C1 segment of cervical spinal cord (tissue), 14 donors: ENCODE data around the gene ZNFX1.
"Not testable (repeated sequence)": the region's sequence is repeated elsewhere in the genome, so short reads cannot be mapped to it uniquely, and the experiment has no call there.

ENCODE experiments used
- DNase-seq, 14 donors: peaks; one replicate each; lab custom pipeline; 2025; lab: John Stamatoyannopoulos, UW

Gene ZNFX1

DNA sequence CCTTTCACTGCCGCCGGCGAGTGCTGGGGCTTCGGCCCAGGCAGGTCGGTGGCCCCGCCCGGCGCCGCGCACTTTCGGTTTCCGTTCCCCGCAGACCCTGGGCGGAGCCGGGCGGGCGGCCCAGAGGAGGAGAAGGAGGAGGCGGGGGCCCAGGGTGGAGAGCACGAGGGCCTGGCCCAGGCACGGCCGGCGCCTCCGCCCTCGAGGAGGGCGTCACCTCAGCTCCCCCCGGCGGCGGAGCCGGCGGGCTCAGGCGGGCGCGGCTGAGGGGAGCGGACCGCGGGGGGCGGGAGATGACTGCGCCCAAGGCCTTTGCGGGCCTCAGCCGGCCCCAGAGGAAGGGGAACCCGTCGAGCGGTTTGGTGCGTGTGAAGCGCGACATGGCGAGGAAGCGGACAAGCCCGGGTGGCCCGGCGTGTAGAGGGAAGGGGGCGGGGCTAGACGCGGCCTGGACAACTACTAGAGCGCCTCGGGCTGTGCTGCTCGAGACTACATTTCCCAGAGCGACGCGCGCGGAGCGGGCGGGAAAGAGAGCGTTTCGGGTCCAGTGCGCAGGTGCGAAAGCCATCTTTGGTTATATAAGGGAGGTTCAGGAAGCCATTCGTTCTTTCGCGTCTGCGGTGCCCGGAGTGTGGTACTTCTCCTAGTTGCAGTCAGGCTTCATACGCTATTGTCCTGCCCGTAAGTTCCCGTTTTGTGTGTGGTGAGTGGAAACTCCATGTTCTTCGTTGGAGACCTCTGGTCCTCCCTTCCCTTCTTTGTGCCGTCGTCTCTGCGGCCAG is at the start of gene ZNFX1:
Gene ZNFX1, minus strand, starts transcription at position 22 of the 782 bp plus-strand sequence. CDS start 2,218 bp downstream, outside the sequence.
- DNase-seq: peak; percentile 79 to 99 (median 98)

DNA sequence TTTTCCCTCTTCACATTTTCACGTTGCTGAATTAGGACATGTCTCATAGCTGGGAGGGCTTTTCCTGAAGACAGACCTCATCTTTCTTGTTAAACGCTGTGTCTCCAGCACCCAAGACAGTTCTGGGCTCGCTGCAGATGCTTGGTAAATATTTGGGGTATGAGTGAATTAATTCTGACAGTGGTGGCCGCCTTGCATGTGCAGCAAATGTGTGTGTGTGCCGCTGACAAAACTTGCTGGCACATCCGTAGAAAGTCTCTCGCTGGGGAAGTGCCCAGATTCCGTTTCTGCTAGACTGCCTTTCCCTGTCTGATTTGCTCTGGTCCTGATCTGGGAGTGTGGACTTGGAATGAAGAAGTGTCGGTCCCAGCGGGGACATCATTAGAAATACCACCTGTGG is 48.2 kb upstream of the ZNFX1 start:
- DNase-seq: no peak

GRCh38 chr20:49324306-49324705 is 46.4 kb upstream of the ZNFX1 start:
- DNase-seq: no peak

GRCh38 chr20:49323622-49324238 is 45.9 kb upstream of the ZNFX1 start:
- peak in 1 of 14 donors; percentile 15 for DNase-seq

DNA sequence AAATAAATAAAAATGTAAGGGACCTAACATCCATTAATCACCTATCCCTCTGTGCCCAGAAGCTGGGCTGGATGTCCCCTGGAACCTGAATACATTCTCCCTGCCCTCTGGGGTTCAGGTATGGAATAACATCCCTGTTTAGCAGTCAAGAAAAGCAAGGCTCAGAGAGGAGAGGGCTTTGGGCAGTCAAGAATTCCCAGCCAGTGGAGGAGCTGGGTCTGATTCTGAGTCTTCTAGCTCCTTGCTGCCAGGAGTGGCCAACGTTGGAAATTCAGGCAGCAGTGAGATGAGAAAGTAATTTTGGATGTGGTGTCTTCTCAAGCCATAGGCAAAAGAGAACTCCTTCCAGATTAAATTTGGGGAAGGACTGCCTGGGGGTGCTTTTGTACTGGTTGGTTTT is 42.6 kb upstream of the ZNFX1 start:
- no peak for DNase-seq

GRCh38 chr20:49319208-49319809 is 41.5 kb upstream of the ZNFX1 start:
- no peak for DNase-seq

DNA sequence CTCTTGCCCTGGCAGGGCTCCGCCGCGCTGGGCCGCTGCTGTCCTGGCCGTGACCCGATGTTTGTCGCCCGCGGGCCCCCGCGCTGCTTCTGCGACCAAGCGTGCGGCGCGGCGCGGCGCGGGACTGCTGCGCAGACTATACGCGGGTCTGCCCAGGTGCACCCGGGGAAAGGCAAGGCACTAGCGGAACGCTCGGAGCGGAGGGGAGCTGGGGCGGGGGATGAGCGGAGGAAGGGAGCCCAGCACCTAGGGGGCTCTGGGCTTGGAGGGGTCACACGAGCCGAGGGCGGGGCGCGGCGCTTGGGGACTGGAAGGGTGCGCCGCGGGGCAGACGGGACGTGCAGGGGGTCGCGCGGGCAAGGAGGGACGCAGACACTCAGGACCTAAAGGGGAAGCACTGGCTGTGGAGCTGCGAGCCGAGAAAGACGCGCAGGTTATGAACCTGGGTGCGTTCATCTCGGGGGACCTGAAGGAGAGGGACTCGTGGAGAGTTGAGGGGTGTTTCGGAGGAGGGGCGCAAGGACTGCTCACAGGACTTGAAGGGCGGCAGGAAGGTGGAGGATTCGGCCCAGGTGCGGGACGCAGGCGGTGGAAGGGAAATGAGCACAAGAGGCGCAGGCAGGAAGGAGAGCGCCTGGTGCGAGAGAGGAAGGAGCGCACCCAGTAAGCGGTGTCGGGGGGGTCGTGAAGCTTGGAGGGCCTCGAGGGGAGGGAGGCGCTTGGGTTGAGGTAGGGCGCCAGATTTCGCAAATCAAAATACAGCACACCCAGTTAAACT is 40.8 kb upstream of the ZNFX1 start:
- no peak for DNase-seq

- no peak for DNase-seq
These were observed 40.2 kb upstream of the ZNFX1 start for GRCh38 chr20:49318091-49318429.

DNA sequence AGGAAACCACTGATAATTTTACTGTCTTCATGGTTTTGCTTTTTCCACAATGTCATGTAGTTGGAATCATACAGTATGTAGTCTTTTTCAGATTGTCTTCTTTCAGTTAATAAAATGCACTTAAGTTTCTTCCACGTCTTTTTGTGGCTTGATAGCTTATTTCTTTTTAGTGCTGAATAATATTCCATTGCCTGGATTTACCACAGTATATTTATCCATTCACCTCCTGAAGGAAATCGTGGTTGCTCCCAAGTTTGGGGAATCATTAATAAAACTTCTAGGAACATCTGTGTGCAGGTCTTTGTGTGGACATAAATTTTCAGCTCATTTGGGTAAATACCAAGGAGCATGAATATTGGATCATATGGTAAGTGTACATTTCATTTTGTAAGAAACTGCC is 38.8 kb upstream of the ZNFX1 start:
- no peak for DNase-seq

GRCh38 chr20:49315580-49315979 is 37.7 kb upstream of the ZNFX1 start:
- no peak for DNase-seq

- DNase-seq: not testable (repeated sequence)
These were observed 36.2 kb upstream of the ZNFX1 start for GRCh38 chr20:49314052-49314451.

- peak in 7 of 14 donors; percentile 28 to 63 (median 40) for DNase-seq
These were observed 35.4 kb upstream of the ZNFX1 start for GRCh38 chr20:49313283-49313682.

DNA sequence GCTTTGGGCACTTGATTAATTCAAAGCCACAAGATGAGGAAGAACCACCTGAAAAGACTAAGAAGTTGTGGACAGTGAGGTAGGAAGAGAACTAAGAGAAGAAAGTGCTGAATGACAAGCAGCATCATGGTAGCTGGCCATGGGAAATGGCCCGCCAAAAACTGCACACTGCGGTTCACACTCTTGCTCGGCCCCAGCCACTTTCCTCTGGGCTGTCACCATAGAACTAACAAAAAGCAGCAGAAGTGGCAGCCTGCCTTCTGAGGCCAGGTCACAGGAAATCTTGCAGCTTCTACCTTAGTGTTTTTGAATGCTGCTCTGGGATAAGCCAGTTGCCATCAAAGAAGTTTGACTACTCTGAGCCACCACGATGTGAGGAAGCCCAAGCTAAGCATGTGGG is 34.8 kb upstream of the ZNFX1 start:
- DNase-seq: no peak

DNA sequence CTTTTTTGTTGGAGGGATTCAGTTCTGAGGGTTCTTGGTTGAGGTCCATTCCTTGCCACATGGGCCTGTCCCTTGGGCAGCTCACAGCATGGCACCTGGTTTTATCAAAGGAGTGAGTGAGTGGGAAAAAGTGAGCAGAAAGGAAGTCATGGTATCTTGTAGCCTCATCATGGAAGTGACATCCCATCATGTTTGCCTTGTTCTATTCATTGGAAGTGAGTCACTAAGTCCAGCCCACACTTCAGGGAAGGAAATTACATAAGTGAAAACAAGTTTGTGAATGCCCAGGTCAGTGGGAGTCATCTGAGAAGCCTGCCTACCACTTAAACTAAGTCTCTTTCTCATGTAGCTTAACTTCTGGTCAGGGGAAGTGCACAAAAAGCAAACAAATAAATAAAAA is 32.8 kb upstream of the ZNFX1 start:
- no peak for DNase-seq

DNA sequence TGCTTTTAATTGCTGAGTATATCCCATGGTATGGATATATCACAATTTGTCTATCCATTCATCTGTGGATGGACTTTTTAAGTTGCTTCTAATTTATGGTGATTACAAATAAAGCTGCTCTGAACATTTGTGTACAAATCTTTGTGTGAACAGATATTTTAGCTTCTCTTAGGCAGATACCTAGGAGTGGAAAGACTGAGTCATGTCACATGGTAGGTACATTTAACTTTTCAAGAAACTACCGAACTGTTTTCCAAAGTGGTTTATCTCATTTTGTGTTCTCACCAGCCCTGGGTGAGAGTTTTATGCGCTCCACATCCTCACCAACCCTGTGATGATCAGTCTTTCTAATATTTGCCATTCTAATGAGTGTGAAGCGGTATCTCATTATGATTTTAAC is 31.0 kb upstream of the ZNFX1 start:
- no peak for DNase-seq

DNA sequence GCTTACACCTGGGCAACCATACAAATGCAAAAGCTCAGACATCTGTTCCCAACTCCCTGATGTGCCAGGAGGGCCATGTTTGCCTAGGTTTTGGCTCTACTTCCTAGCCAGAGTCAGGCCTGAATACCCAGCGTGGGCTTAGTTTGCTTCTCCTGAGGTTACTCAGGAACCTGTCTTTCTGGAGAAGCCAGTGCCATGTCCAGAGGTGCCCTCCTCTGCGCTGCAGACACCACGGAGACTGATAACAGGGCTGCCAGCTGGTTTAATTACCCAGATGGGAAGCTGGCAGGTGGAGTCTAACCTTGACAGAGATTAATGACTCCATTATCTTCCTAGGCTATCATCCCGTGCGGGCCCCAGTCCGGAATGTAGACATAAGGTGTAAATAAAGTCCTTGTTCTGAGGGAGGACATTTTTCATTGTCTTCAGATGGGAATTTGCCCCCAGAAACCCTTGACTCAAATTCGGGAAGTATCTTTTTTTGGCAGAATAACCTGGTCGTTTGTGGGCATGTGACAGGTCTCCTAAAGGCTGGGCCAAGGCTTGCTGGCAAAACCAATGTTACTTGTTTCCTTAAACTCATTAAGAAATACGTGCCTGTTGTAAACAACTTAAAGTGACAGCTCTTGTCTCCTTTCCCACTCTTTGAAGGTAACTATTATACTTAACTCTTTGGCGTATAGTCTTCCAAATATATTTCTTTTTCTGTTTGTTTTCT is 29.2 kb upstream of the ZNFX1 start:
- no peak for DNase-seq

- DNase-seq: no peak
These were observed 25.3 kb upstream of the ZNFX1 start for GRCh38 chr20:49303065-49303552.

DNA sequence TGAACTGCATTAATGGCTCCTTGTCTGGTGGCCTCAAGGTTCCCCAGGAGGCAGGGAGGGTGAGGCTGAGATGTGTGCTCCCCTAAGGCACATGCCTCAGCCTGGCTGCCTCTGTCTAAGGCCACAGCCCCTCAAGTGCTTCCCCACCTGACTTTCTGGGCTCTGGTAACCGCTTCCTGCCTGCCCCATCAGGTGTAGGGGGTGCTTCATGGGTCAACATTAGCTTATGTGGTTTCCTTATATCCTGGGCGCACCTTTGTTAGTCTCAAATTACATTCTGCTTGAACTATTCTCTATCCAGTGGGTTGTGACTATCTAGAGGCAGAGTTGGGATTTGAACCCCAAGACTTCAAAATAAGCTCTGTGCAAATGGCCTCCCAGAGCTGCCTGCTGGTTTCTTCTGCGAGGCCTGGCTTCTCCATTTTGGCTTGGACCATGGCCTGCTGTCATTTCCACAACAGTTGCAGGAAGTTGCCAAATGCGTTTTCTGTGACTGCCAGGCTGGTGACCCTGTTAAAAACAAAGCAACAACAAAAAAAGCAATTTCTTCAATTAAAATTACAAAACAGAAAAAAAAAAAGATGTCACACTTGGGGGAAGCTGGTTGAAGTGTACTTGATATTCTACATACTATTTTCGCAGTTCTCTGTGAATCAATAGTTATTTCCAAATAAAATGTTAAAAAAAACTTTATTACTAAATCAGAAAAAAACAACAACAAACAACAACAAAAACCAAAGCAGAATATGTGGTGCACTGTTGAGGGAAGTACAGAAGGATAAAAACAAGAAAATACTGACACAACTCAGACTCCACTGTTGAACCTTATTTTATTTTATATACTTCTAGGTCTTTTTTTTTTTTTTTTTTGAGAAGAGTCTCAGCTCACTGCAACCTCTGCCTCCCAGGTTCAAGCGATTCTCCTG is 20.0 kb upstream of the ZNFX1 start:
- no peak for DNase-seq

- not testable (repeated sequence) for DNase-seq
These were observed 16.3 kb upstream of the ZNFX1 start for GRCh38 chr20:49294002-49294654.

- DNase-seq: no peak
These were observed 15.3 kb upstream of the ZNFX1 start for GRCh38 chr20:49293122-49293521.
